Muscle of arm (tissue), 12 donors: Measurements from ENCODE around the gene ZNF787. TPM values are rescaled to one million over a fixed set of nuclear protein-coding genes. Genes with fewer than 3 reads are reported as not detected.

Experiments used
- polyA plus RNA-seq, 12 donors: library from polyadenylated mRNA; unstranded; fragments of 120-200 nt; gene quantifications; one replicate each; pipeline ENCODE4 v1.2.1, GENCODE V29; 2013; ENCODE audit not compliant: insufficient read length in 12 of 12

ZNF787 gene
- polyA plus RNA-seq, 12 donors: 11.1 to 42.9 (median 16.7) TPM; not detected in 1

Other genes starting within 250 kb of the ZNF787 start
- not detected for gene NLRP13, start 189.0 kb downstream of the ZNF787 start, polyA plus RNA-seq
- gene NLRP8, start 173.5 kb downstream of the ZNF787 start, polyA plus RNA-seq: not detected
- not detected for gene NLRP5, start 134.5 kb downstream of the ZNF787 start, polyA plus RNA-seq
- gene ZNF444, start 20.0 kb upstream of the ZNF787 start, polyA plus RNA-seq: 10 to 100 TPM in 11 of 12 donors, not detected in 1; 11.5 to 27.0 (median 14.4) TPM
- gene GALP, start 54.7 kb upstream of the ZNF787 start, polyA plus RNA-seq: not detected
- under 1 TPM in 3 of 12 donors, not detected in 9; 0.13 to 0.27 (median 0.23) TPM for gene ZSCAN5B, start 76.5 kb upstream of the ZNF787 start, polyA plus RNA-seq
- gene ZSCAN5C, start 81.0 kb upstream of the ZNF787 start, polyA plus RNA-seq: not detected
- 1 to 10 TPM in 9 of 12 donors, under 1 TPM in 1, not detected in 2; 0.88 to 7.0 (median 1.5) TPM for gene EDDM13, start 151.5 kb upstream of the ZNF787 start, polyA plus RNA-seq
- gene ZSCAN5A, start 193.5 kb upstream of the ZNF787 start, polyA plus RNA-seq: 10 to 100 TPM in 1 of 12 donors, 1 to 10 TPM in 9, not detected in 2; 5.0 to 12.4 (median 7.3) TPM